ENCODE measurements around the gene SLC22A3. TPM values are rescaled to one million over a fixed set of nuclear protein-coding genes. Genes with fewer than 3 reads are reported as not detected.

Gene SLC22A3
- total RNA-seq, 2 donors from 2014 or later, result 91.5 to 144 TPM

DNA sequence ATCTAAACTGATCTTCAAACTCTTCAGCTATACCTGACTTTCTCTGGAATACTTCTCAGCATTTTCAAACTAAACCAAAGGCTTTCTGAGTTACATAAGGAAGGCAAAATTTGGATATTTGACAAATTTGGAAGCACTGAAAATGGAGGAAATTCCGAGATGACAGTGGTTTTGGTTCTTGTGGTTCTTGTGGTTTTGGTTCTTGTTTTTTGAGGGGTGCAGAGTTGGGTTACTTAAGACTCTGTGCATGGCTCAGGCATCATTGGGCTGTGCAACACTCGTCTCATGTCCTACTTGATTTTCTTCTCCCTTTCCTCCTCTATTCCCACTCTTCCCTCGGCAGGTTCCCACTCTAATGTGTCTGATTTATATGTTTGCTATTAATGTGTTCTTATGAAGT, 78.0 kb downstream of the SLC22A3 start:
- no peaks in the 10 kb centered on the region for H3K9me3 ChIP-seq
- H3K36me3 ChIP-seq, result peaks cover 3% of the 10 kb centered on the region
- ATAC-seq (ENCODE audit: insufficient number of reproducible peaks, low FRiP score, low read depth) (no peak), DNase-seq (ENCODE audit: low spot score) (no peak)
- H3K4me1 ChIP-seq (ENCODE audit: control insufficient read depth in 1 of 2, low read depth in 2 of 2), result peaks cover 25 to 64% of the 10 kb centered on the region in 2 donors
- H3K27ac ChIP-seq, result no peak overlapping the region
- TF ChIP-seq, protein P1, sequence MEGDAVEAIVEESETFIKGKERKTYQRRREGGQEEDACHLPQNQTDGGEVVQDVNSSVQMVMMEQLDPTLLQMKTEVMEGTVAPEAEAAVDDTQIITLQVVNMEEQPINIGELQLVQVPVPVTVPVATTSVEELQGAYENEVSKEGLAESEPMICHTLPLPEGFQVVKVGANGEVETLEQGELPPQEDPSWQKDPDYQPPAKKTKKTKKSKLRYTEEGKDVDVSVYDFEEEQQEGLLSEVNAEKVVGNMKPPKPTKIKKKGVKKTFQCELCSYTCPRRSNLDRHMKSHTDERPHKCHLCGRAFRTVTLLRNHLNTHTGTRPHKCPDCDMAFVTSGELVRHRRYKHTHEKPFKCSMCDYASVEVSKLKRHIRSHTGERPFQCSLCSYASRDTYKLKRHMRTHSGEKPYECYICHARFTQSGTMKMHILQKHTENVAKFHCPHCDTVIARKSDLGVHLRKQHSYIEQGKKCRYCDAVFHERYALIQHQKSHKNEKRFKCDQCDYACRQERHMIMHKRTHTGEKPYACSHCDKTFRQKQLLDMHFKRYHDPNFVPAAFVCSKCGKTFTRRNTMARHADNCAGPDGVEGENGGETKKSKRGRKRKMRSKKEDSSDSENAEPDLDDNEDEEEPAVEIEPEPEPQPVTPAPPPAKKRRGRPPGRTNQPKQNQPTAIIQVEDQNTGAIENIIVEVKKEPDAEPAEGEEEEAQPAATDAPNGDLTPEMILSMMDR (IDR thresholded peaks at IDR 0.05), result no peak
- H3K4me3 ChIP-seq, result no peak overlapping the region
- H3K27me3 ChIP-seq (replicated peaks; ENCODE audit: insufficient read depth), result no peaks in the 10 kb centered on the region

DNA sequence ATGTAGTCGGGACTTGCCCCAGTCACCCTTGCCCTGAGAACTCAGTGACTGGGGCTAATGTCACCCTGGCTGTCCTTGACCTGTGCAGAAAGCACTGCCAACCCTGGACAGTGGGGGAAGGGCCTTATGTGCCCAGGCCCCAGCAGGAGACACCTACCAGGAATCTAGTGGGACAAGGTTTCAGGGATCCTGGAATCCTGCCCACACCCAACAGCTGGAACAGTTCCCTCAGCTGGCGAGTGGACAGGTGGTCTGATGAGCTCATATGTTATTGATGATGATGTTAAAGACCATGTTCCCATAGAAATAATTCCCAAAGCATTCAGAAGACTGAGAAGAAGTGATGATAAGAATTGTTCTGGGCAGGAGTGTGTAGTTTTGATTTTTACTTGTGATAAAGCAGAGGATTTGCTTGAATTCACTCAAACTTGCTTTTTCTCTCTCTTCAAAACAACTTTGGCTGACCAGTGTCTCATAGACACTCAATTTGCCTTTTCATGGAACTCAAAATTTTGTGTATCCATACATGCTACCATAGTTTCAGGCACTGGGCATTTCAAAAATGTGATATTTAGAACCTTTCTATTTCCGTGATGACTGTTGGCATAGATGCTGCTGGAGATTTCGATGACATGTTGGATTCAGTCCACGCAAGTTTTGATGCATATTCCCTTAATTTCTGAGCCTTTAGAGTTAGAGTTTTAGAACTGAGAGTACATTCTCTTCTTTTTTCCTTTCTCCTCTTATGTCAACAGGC, 79.3 kb downstream of the SLC22A3 start:
- Histone ChIP-seq H3K4me1 (ENCODE audit: control insufficient read depth in 1 of 2, low read depth in 2 of 2) (peaks cover 25 to 64% of the 10 kb centered on the region in 2 donors), H3K27me3 (replicated peaks; ENCODE audit: insufficient read depth) (no peaks in the 10 kb centered on the region), H3K36me3 (peaks cover 3% of the 10 kb centered on the region), H3K27ac (peak overlapping the region; percentile 55 to 72), H3K9me3 (no peaks in the 10 kb centered on the region), H3K4me3 (no peak overlapping the region)
- TF ChIP-seq, protein P1 (IDR thresholded peaks at IDR 0.05), result no peak
- ATAC-seq (ENCODE audit: insufficient number of reproducible peaks, low FRiP score, low read depth), result no peak
- no peak for DNase-seq (ENCODE audit: low spot score)

DNA sequence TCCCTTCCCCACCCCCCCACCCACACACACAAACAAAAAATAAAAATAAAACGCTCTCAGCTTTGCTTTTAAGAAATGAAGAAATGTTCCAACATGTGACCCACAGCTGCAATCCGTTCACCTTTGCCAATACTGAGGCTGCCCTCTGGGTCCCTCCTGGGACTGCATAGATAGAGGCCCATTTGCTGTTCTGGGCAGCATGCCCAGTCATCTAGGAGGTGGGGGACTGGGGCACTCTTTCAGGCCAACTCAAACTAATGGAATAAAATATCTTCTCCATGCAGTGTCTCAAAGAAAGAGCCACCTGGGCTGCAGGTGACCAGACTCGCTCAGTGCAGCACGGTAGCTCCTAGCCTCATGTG, 79.9 kb downstream of the SLC22A3 start:
- Histone ChIP-seq H3K4me3 (no peak overlapping the region), H3K4me1 (ENCODE audit: control insufficient read depth in 1 of 2, low read depth in 2 of 2) (peaks cover 25 to 63% of the 10 kb centered on the region in 2 donors), H3K27ac (peak overlapping the region in 1 of 2 donors; percentile 52), H3K9me3 (no peaks in the 10 kb centered on the region), H3K27me3 (replicated peaks; ENCODE audit: insufficient read depth) (no peaks in the 10 kb centered on the region), H3K36me3 (peaks cover 7% of the 10 kb centered on the region)
- ATAC-seq (ENCODE audit: insufficient number of reproducible peaks, low FRiP score, low read depth), result no peak
- TF ChIP-seq, protein P1 (IDR thresholded peaks at IDR 0.05), result no peak
- no peak for DNase-seq (ENCODE audit: low spot score)

DNA sequence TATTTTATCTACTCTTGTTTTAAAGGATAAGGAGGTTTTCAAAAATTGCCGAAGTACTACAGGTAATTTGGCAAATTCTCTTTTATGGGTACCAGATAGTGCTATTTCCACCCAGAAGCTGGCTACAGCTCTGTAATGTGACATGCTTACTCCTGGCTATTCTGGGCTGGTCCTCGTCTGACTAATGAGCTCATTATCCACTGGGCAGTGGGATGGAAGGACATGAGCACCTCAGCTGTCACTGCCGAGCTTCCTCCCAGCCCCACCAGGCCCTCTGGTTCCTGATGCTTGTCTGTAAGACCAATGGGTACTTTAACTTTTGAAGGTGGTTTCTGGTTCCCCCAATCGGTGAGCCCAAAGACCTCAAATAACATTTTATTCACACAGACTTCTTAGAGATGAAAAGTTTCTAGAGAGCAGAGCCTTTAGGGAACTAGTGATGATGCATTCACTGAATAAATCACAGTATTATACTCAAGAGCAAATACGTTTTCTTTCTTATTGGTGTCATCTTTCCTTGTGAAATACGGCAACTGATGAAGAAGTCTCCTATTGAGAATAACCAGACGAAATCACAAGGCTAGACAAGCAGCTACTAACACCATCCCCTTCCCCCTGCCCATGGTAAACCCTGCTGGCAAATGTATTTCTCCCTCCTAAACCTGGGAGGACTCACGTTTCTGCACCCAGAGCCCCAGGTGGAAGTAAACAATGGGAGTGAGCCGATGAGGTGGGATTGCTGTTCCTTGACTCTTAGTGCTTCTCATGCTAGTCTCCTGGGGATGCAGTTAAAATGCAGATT, 80.8 kb downstream of the SLC22A3 start:
- Histone ChIP-seq H3K27me3 (replicated peaks; ENCODE audit: insufficient read depth) (no peaks in the 10 kb centered on the region), H3K27ac (peak overlapping the region; percentile 7 to 52), H3K9me3 (no peaks in the 10 kb centered on the region), H3K4me1 (ENCODE audit: control insufficient read depth in 1 of 2, low read depth in 2 of 2) (peaks cover 25 to 63% of the 10 kb centered on the region in 2 donors), H3K4me3 (no peak overlapping the region), H3K36me3 (peaks cover 7% of the 10 kb centered on the region)
- no peak for ATAC-seq (ENCODE audit: insufficient number of reproducible peaks, low FRiP score, low read depth)
- TF ChIP-seq, protein P1 (IDR thresholded peaks at IDR 0.05), result no peak
- DNase-seq (ENCODE audit: low spot score), result no peak

DNA sequence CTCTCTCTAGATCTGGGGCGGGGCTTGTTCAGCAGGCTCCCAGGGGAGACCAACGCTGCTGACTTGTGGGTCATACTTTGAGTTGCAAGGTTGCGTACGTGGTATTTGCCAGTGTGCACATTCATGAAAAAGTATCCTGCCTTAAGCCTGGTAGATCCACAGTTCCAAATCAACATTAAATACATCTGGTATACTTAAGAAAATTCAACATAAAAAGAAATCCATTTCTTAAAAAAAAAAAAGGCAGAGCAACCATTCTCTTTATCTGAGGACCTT, 81.4 kb downstream of the SLC22A3 start:
- H3K9me3 ChIP-seq, result no peaks in the 10 kb centered on the region
- peaks cover 7% of the 10 kb centered on the region for H3K36me3 ChIP-seq
- TF ChIP-seq, protein P1 (IDR thresholded peaks at IDR 0.05), result no peak
- no peak for DNase-seq (ENCODE audit: low spot score)
- ATAC-seq (ENCODE audit: insufficient number of reproducible peaks, low FRiP score, low read depth), result no peak
- H3K27me3 ChIP-seq (replicated peaks; ENCODE audit: insufficient read depth), result no peaks in the 10 kb centered on the region
- peaks cover 25 to 63% of the 10 kb centered on the region in 2 donors for H3K4me1 ChIP-seq (ENCODE audit: control insufficient read depth in 1 of 2, low read depth in 2 of 2)
- H3K27ac ChIP-seq, result peak overlapping the region; percentile 7 to 52
- no peak overlapping the region for H3K4me3 ChIP-seq

Data from thoracic aorta (tissue), 2 donors.